A673 (cell line): ENCODE measurements around the gene HDAC4.

Experiments
- CTCF ChIP-seq: fragments of 300-800, 200-600 bp; sonication (generic); conservative IDR thresholded peaks from 2 replicates; pipeline ENCODE4 v1.5.1; 2017; ENCODE audit warnings: low read depth, mild to moderate bottlenecking, antibody characterized with exemption, low read length, moderate library complexity, mixed read lengths
- EZH2 ChIP-seq: fragments of 200-600 bp; sonication (generic); IDR thresholded peaks from 2 replicates; pipeline ENCODE4 v1.6.1; 2017; ENCODE audit warnings: borderline replicate concordance, low read depth, mild to moderate bottlenecking, mixed read lengths, antibody characterized with exemption, low read length; ENCODE audit not compliant: poor library complexity, severe bottlenecking

GRCh38 chr2:239264838-239265651 is 135.8 kb downstream of the HDAC4 start:
- TF ChIP-seq CTCF (no peak), EZH2 (no peak)
